Stimulated activated CD8-positive, alpha-beta memory T cell treated with anti-CD3 and anti-CD28 coated beads, Interleukin-15, amount 100 ng/mL, for 4 hours (primary cell): Measurements from ENCODE around the gene CUX1.
"Not testable (repeated sequence)": the region's sequence is repeated elsewhere in the genome, so short reads cannot be mapped to it uniquely, and the experiment has no call there.

Experiments
- DNase-seq, 2 donors: peaks; one replicate each; pipeline ENCODE4 v3.0.0-alpha.2; 2020; ENCODE audit warnings: low read depth in 2 of 2

CUX1 gene

DNA sequence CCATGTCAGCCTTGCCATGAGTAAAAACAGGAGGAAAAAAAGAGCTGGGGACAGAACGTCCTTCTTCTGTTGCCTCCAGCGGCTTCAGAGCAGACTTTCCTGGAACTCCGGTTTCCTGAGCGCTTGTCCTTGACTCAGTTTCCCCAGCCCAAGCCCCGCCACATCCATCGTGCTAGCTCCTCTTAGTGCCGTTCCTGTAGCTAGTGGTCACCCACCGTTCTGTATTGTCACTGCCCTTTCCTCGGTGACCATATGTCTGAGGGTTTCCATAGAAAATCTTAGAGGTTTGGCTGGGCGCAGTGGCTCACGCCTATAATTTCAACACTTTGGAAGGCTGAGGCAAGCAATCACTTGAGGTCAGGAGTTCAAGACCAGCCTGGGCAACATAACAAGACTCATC lies 100.1 kb downstream of the CUX1 start:
- no peak for DNase-seq

DNA sequence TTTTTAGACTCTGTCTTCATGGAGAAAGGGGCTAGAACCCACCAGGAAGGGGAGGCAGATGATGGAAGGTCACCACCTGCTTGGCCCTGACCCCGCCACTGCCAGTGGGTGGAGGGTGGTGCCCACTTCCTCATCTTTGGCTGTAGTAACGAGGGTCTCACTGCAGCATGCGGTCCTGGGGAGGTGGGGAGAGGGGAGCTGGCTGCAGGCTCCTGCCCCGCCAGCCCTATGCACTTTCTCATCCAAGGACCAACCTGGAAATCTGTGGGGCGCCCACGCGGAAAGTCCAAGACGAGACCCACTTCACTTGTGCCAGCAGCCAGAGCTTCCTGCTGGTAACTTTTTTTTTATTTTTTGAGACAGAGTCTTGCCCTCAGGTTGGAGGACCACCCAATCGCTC lies 101.0 kb downstream of the CUX1 start:
- no peak for DNase-seq

DNA sequence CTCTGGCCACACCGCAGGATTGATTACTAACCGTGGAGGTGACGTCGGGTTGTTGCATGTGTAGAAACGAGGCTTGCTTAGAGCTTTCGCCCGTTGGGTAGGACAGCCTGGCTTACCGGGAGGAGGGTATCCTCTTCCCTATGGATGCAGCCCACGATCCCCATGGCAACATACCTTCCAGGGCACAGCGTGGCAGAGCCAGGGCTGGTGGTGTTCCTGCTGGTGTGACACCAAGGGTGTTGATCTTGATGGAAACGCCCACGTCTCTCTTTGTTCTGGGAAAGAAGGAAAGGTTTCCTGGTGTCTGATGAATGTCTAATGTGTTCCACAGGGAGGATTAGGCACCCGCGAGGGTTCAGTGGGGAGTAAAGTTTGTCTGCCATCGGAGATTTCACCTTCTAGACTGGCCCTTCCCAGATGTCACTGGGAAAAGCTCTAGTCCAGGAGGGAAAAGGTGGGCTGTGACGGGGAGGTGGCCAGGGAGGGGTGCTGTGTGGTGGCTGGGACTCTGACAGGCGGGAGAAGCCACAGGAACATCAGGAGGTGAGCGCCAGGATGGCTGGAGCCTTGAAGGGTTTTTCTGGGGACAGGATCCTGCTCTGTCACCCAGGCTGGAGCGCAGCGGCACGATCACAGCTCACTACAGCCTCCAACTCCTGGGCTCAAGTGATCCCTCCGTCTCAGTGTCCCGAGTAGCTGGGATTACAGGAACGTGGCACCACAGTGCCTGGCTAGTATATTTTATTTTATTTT lies 102.1 kb downstream of the CUX1 start:
- DNase-seq, result no peak

DNA sequence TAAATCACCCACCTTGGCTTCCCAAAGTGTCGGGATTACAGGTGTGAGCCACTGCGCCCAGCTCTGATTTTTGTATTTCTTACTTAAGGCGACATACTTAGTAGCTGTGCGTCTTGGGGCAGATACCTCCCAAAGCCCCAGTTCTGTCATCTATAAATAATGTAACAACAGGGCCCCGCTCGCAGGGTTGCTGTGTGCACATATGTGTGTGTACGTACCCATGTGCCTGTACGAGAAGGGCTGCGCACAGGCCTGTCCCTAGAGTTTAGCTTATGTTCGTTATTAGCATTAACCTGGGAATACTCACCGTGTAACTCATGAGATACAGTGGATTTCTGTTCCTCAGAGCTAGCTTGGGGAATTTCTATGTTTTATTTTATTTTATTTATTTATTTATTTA lies 103.6 kb downstream of the CUX1 start:
- DNase-seq, result no peak

DNA sequence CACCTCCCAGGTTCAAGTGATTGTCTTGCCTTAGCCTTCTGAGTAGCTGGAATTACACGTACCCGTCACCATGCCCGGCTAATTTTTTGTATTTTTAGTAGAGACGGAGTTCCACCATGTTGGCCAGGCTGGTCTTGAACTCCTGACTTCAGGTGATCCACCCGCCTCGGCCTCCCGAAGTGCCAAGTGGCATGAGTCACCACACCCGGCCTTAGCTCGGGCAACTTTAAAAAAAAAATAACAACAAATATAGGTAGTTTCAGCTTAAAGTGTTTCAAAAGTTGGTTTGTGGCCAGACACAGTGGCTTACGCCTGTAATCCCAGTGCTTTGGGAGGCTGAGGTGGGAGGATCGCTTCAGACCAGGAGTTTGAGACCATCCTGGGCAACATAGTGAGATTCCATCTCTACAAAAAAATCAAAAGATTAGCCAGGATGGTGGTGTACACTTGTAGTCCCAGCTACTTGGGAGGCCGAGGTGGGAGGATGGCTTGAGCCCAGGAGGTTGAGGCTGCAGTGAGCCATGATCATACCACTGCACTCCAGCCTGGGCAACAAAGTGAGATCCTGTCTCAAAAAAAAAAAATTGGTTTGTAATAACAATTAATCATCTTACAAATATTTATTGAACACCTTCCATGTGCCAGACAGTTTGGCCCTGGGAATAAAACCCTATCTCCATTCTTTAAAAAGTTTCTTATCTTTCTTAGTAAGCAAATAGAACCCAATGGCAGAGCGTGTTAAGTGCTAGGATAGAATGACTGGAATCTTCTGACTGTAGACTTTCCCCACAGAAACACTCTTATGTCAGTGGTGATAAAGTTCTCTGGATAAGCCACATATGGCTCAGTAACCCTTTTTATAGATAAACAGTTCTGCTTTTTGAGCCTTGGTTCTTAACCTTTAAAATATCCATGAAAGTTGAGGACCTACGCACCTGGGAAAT lies 104.4 kb downstream of the CUX1 start:
- DNase-seq, result not testable (repeated sequence)

DNA sequence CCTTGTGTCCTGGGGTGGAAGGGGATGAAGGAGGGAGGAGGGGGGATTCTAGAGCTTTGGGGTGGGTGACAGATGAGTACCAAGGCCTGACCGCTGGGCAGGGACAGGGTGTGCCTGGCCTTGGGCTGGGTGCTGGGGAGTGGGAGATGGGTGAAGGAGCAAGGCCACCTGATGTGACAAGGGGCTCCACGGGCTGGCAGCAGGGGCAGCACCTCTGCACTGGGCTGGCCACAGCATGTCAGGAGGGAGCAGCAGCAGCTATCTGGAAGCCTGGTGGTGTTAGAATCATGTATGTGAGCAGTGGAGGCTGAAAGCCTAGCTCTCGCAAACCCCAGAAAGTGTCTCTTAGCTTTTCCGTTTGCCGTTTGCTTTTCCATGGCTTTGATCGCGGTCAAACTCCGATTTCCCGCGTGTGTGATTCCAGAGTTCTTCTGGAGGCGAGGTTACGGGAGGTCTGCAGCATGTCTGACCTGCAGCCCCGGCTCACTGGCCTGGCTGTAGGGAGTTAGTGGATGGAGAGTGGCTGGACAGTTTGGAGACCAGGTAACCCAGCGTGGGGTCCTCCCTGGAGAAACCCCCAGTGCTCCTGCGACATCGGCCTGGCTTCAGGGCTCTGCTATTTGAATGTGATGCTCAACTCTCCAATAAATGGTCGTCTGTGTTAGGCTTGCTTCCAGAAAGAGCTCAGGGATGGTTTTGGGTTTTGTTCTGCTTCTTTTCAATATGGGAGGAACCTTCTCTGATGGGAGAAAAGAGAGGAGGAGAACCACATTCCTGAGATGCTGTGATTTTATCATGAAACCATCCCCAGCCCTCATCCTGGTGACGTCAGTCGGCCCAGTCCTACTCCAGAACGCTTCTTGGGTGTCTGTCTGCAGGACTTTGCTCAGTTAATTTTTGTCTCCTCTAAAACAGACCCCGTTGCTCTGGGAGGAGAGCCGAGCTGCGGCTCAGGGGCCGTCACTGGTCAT lies 105.5 kb downstream of the CUX1 start:
- DNase-seq, result no peak

DNA sequence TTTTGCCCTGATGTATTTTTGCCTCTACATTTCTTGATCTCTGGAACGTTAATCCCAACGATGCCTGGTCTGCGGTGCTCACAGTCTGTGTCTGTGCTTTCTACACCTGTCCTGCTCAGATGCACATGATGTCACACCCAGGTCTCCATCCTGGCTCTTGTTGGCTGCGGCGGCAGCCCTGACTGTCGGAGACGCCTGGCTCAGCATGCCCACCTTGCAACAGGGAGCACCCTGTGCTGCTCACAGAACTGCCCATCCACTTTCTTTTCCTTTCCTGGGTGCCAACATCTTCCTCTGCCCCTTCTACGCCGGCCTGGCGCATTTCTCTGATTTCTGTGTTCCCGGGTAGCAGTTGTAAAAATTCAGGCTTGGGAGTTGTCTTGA lies 106.2 kb downstream of the CUX1 start:
- no peak for DNase-seq

DNA sequence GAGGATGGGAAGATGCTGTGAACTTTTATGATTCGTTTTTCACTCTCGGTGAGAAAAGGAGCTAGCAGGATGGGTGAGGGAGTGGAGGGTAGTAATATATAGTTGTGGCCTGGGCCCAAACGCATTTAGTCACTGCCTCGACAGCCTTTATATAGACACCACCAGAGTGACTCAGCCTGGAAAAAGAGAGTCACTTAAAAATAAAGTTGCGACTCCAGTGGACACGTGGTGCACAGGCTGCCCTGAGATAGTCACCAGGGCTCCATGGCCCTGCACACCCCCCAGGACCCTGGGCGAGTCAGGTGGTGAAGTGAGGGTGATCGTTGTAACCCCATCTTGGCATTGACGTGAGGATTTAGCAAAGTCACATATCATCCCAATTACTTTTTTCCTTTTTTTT lies 106.7 kb downstream of the CUX1 start:
- no peak for DNase-seq

DNA sequence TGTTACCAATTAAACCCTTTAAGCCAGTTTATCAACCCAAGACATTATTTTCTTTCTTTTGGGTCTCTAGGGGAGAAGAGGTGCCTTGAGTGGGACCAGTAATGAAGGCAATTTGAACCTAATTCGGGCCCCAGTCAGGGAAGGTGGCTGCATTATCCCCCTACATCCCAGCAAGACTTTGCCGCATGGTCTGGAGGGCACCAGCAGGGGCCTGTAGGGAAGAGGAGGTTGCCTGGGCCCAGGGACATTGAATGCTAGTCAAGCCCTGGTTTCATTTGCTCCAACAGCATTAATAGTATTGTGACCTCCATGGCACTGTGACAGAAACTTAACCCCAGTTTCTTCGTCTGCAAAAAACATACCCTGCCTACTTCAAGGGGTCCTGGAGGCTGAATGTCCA lies 108.8 kb downstream of the CUX1 start:
- no peak for DNase-seq

DNA sequence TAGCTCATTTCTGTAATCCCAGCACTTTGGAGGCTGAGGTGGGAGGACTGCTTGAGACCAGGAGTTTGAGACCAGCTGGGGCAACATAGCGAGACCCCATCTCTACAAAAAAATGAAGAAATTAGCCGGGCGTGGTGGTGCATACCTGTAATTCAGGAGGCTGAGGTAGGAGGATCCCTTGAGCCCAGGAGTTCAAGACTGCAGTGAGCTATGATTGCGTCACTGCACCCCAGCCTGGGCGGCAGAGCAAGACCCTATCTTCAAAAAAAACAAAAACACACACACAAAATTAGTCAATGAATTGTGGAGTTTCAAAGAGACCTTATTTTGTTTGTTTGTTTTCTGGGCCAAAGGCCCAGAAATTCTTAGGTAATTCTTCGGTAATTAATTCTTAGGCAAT lies 110.0 kb downstream of the CUX1 start:
- DNase-seq, result no peak

DNA sequence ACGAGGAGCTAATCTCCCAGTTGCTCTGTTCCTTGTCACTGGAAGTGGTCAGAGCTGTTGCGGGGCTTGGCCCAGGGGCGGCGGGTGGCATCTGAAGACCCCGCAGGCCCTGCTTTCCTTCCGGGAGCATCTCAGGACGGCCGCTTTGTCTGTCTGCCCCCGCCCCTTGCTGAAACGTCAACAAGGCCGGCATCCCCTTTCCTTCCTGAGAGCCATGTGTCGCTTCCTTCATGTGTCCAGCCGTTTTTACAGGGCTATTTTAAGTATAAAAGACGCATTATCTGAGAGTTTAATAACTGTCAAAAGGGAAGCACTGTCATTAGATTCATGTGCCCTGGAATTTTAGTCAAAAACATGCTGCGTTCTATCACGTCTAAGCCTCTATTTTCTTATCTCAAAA lies 110.4 kb downstream of the CUX1 start:
- no peak for DNase-seq

DNA sequence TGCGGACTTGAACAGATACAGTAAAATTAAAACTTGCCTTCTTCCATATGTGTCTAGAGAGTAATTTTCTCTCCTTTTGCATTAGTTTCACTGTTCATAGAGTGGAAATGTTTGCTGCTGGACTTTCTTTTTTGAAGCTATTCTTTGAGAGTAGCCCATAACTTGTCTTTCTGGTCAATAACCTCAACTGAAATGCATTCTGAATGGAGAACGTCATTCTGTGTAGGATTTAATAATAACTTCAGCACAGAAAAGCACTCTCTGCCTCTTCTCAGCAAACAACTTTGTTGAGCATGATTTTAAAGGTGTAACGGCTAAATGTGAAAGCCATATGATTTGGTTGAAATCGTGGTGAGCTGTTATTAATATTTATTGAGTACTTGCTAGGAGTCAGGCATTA lies 111.8 kb downstream of the CUX1 start:
- no peak for DNase-seq

DNA sequence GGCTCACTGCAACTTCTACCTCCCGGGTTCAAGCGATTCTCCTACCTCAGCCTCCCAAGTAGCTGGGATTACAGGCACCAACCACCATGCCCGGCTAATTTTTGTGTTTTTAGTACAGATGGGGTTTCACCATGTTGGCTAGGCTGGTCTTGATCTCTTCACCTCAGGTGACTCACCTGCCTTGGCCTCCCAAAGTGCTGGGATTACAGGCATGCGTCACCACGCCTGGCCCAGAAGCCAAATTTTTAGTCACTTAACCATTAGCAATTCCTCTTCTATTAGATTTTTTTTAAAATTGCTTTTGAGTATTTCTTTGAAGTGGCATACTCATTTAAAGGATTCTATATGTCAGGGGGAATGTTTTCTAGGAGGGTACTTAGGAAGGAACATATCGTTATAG lies 112.5 kb downstream of the CUX1 start:
- not testable (repeated sequence) for DNase-seq

DNA sequence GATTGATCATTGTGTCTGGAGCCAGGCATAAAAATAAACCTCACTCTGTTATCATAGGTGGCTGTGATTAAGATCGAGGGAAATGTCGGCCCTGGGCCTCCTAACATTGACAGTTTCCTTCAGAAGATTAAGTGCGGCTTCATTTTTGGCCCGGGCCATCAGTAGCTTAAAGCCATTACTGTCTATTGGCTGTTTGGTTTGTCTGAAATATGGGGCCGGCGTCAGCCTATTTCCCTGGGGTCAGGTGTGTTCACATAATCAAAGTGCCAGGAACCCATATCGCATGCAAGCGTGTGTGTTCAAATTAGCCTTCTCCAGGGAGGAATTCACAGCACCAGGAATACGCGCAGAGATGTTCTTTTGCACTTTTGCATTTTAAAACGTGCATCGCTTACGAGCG lies 114.7 kb downstream of the CUX1 start:
- DNase-seq, result no peak

DNA sequence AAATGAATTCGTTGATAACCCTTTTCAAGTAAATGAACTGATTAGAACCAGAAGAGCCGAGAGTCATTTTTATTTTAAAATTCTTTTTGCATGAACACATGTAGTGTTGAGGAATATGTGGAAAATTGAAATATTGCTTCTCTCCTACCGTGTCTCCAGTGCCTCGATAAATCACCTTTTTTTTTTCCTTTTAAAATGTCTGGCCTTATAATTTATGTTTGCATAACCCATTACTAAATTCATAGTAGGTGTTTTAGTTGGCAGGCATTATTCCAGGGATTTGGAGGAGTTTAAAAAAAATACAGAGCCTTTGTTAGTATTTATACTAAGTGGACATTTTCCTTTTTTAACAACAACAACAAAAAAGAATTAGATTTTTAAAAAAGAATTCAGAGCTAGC lies 115.6 kb downstream of the CUX1 start:
- DNase-seq, result no peak

DNA sequence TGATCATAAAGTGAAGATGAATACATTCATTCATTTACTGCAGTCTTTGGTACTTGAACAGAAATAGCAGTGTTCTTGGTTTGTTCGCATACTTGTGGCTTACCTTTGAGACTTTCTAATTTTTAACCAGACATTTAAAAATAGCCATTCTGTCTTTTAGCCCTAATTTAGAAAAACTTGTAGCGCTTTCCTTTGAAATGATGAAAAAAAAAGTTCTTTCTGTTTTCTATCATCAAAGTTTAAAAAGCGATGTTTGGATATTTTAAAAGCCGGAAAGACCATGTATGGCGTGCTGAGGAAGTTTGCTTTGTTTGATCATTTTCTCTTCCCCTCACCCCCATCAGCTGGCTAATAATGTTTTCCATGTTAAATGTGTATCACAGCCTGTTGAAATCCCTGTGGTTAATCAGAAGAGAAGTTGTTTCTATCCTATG lies 116.3 kb downstream of the CUX1 start:
- DNase-seq, result no peak

DNA sequence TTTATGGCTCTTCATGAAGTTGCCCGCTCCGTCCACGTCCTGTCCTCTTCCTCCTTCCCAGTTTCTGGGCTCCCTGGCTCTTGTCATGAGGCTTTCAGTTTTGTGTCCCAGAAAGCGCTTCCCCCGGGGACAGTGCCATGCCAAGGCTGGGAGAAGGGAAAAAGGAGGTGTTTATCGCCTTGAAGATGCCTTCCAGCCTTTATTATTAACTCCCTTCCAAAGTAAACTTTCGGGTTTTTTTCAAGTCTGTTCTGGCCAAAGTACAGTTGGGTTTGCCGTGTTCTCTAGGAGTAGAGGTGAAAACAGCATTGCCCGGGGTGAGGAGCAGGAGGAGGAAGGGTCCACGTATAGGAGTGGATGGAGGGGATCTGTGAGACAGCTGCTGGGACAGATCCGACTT lies 117.2 kb downstream of the CUX1 start:
- no peak for DNase-seq

DNA sequence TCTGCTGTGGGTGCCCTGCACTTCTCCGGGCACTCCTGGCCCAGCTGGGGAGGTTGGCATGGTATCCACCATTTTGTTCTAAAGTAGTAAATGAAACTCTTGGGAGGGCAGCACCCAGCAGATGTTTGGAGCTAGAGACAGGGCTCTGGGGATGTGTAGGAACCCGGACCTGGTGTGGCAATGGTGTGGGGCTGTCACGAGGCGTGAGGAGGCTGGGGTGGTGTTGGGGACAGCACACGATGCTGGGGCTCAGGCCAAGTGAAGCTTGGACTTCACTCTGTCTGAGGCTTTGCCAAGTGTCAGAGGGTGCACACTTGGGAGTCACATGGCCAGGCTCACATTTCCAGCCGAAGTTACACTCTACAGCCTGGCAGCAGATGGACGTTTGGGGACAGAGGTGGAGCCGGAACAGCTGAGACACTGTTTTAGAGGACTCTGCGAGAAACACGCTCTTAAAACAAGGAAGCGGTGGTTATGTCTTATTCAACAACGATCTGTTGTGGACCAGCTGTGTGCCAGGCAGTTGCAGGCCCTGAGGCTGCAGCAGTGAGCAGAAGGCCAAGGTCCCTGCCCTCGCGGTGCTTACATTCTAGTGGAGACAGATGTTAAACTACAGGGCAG lies 118.2 kb downstream of the CUX1 start:
- no peak for DNase-seq

DNA sequence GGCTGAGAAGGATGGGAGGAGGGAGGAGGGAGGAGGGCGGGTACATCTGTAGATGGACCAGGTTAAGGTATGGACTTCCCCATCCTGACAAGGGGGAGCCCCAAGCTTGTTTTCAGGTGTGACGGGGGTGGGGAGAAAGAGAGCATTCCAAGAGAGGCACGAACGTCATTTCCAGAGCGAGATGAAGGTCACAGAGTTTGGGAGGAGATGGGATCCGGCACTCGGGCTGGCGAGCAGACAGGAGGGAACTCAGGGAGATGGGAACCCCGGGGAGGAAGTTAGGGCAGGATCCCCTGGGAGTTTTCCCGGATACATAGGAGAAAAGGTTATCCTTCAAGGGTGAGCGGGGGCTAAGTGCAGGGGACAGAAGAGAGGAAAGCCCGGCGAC lies 118.8 kb downstream of the CUX1 start:
- no peak for DNase-seq

DNA sequence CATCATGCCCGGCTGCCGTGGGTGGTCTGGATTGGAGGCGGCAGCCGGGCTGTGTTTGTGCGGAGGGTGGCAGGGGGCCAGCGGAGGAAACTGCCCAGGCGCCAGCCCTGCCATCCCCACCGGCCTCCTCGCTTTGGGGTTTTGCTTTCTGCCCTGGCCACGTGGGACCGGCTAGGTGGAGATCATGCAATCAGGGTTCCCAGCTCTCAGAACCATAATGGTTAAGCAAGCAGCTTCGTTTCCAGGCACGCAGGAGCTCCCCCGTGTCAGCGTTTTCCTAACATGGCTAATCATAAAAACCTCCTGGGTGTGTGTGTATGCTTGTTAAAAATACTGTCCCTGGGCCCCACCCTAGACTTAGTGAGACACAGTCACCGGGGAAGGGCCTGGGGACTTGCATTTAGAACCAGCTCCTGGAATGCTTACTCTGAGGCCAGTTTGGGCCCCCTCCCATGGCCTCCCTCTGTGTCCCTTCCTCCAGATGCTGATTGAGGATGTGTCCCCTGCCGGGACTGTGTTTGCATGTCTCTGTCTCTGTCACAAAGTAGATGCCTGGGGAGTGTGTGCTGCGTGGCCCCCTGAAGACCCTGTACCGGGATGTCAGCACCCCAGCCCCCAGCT lies 119.3 kb downstream of the CUX1 start:
- no peak for DNase-seq
